Forelimb muscle (tissue), 1 donor: ENCODE results near the gene MCM9. TPM values are rescaled to one million over a fixed set of nuclear protein-coding genes. Genes with fewer than 3 reads are reported as not detected.
"Not testable (repeated sequence)": the region's sequence is repeated elsewhere in the genome, so short reads cannot be mapped to it uniquely, and the experiment has no call there.

Experiments used
- DNase-seq: peaks from one replicate; pipeline ENCODE4 v3.0.0-alpha.2; 2013; ENCODE audit warnings: low read depth
- polyA plus RNA-seq: library from polyadenylated mRNA; unstranded; fragments of 120-200 nt; gene quantifications from one replicate; pipeline ENCODE4 v1.2.1, GENCODE V29; 2013; ENCODE audit not compliant: insufficient read length

The MCM9 gene
- polyA plus RNA-seq, 1 donor = 13.1 TPM

GRCh38 chr6:118800394-118801071 lies 134.4 kb downstream of the MCM9 start:
- DNase-seq = peak; percentile 83

- DNase-seq = no peak
Observed at GRCh38 chr6:118799826-118800225, 135.1 kb downstream of the MCM9 start.

- not testable (repeated sequence) for DNase-seq
Observed at GRCh38 chr6:118796548-118796947, 138.4 kb downstream of the MCM9 start.

- DNase-seq = no peak
Observed at GRCh38 chr6:118791499-118791898, 143.5 kb downstream of the MCM9 start.

- DNase-seq = no peak
Observed at GRCh38 chr6:118789954-118790353, 145.0 kb downstream of the MCM9 start.

GRCh38 chr6:118789419-118789818 lies 145.5 kb downstream of the MCM9 start:
- no peak for DNase-seq

GRCh38 chr6:118788702-118789101 lies 146.3 kb downstream of the MCM9 start:
- DNase-seq = no peak

GRCh38 chr6:118787724-118788423 lies 147.1 kb downstream of the MCM9 start:
- peak; percentile 74 for DNase-seq

GRCh38 chr6:118786596-118787453 lies 148.1 kb downstream of the MCM9 start:
- no peak for DNase-seq

- no peak for DNase-seq
Observed at GRCh38 chr6:118785601-118786000, 149.4 kb downstream of the MCM9 start.

- no peak for DNase-seq
Observed at GRCh38 chr6:118784641-118785164, 150.3 kb downstream of the MCM9 start.

- no peak for DNase-seq
Observed at GRCh38 chr6:118783931-118784550, 150.9 kb downstream of the MCM9 start.

GRCh38 chr6:118782651-118783050 lies 152.3 kb downstream of the MCM9 start:
- no peak for DNase-seq

- no peak for DNase-seq
Observed at GRCh38 chr6:118781897-118782296, 153.1 kb downstream of the MCM9 start.

- no peak for DNase-seq
Observed at GRCh38 chr6:118780668-118781067, 154.3 kb downstream of the MCM9 start.

GRCh38 chr6:118776607-118777549 lies 158.1 kb downstream of the MCM9 start:
- peak; percentile 46 for DNase-seq

GRCh38 chr6:118775381-118775780 lies 159.6 kb downstream of the MCM9 start:
- DNase-seq = no peak

GRCh38 chr6:118774581-118774980 lies 160.4 kb downstream of the MCM9 start:
- DNase-seq = no peak

- DNase-seq = no peak
Observed at GRCh38 chr6:118772886-118773285, 162.1 kb downstream of the MCM9 start.

- no peak for DNase-seq
Observed at GRCh38 chr6:118771253-118771652, 163.7 kb downstream of the MCM9 start.

- DNase-seq = no peak
Observed at GRCh38 chr6:118770835-118771234, 164.1 kb downstream of the MCM9 start.
